ENCODE data around the gene CDS1. TPM values are rescaled to one million over a fixed set of nuclear protein-coding genes. Genes with fewer than 3 reads are reported as not detected.

Gene CDS1
- total RNA-seq, 3 donors from 2014 or later (not counting 1 experiment from before 2014, with no cell fraction given) = 0.14 TPM; not detected in 2

- Mint-ChIP-seq H3K27ac (no peak overlapping the region), H3K27me3 (ENCODE audit: low read depth in 2 of 2) (no peaks in the 10 kb centered on the region), H3K36me3 (no peaks in the 10 kb centered on the region), H3K9me3 (peaks cover 7 to 10% of the 10 kb centered on the region in 2 donors), H3K4me1 (no peaks in the 10 kb centered on the region), H3K4me3 (no peak overlapping the region)
- H3K27me3 ChIP-seq (ENCODE audit: control insufficient read depth, insufficient read depth, low read length) = no peaks in the 10 kb centered on the region
- WGBS (ENCODE audit: insufficient coverage) = 82% methylated on average over 10 of the region's 10 CpGs
- no peak overlapping the region for H3K4me3 ChIP-seq (ENCODE audit: low read length)
- no peak overlapping the region for H3K27ac ChIP-seq (ENCODE audit: low read length)
- H3K9me3 ChIP-seq (ENCODE audit: control insufficient read depth, insufficient read depth, low read length) = peaks cover 3% of the 10 kb centered on the region
- no peak for TF ChIP-seq CTCF (IDR thresholded peaks at IDR 0.05)
- no peaks in the 10 kb centered on the region for H3K4me1 ChIP-seq (ENCODE audit: control insufficient read depth, insufficient read depth, low read length)
- no peaks in the 10 kb centered on the region for H3K36me3 ChIP-seq (ENCODE audit: control insufficient read depth, insufficient read depth, low read length)
- ATAC-seq = no peak
- DNase-seq = no peak
- intact Hi-C loops (cut with micrococcal nuclease) = no loop called here
Observed at GRCh38 chr4:84648863-84649647, 66.1 kb downstream of the CDS1 start.

GRCh38 chr4:84651499-84651898, 68.6 kb downstream of the CDS1 start:
- intact Hi-C loops (cut with micrococcal nuclease) = no loop called here
- Histone ChIP-seq H3K4me1 (ENCODE audit: control insufficient read depth, insufficient read depth, low read length) (no peaks in the 10 kb centered on the region), H3K9me3 (ENCODE audit: control insufficient read depth, insufficient read depth, low read length) (peaks cover 3% of the 10 kb centered on the region), H3K36me3 (ENCODE audit: control insufficient read depth, insufficient read depth, low read length) (no peaks in the 10 kb centered on the region), H3K4me3 (ENCODE audit: low read length) (no peak overlapping the region), H3K27me3 (ENCODE audit: control insufficient read depth, insufficient read depth, low read length) (no peaks in the 10 kb centered on the region), H3K27ac (ENCODE audit: low read length) (no peak overlapping the region)
- H3K27ac Mint-ChIP-seq = no peak overlapping the region
- DNase-seq (no peak), ATAC-seq (no peak)
- no peaks in the 10 kb centered on the region for H3K27me3 Mint-ChIP-seq (ENCODE audit: low read depth in 2 of 2)
- peaks cover 6 to 7% of the 10 kb centered on the region in 2 donors for H3K9me3 Mint-ChIP-seq
- TF ChIP-seq CTCF (IDR thresholded peaks at IDR 0.05) = no peak
- 90% methylated on average over 1 of the region's 1 CpG for WGBS (ENCODE audit: insufficient coverage)
- H3K4me3 Mint-ChIP-seq = no peak overlapping the region
- no peaks in the 10 kb centered on the region for H3K4me1 Mint-ChIP-seq
- H3K36me3 Mint-ChIP-seq = no peaks in the 10 kb centered on the region

- 86% methylated on average over 3 of the region's 4 CpGs for WGBS (ENCODE audit: insufficient coverage)
- no peak overlapping the region for H3K27ac Mint-ChIP-seq
- no peak overlapping the region for H3K4me3 Mint-ChIP-seq
- Histone ChIP-seq H3K4me3 (ENCODE audit: low read length) (no peak overlapping the region), H3K27ac (ENCODE audit: low read length) (no peak overlapping the region), H3K4me1 (ENCODE audit: control insufficient read depth, insufficient read depth, low read length) (no peaks in the 10 kb centered on the region), H3K9me3 (ENCODE audit: control insufficient read depth, insufficient read depth, low read length) (peaks cover 3% of the 10 kb centered on the region), H3K27me3 (ENCODE audit: control insufficient read depth, insufficient read depth, low read length) (no peaks in the 10 kb centered on the region), H3K36me3 (ENCODE audit: control insufficient read depth, insufficient read depth, low read length) (no peaks in the 10 kb centered on the region)
- no peaks in the 10 kb centered on the region for H3K4me1 Mint-ChIP-seq
- DNase-seq = no peak
- TF ChIP-seq CTCF (IDR thresholded peaks at IDR 0.05) = no peak
- peaks cover 5 to 9% of the 10 kb centered on the region in 2 donors for H3K9me3 Mint-ChIP-seq
- ATAC-seq = no peak
- no peaks in the 10 kb centered on the region for H3K27me3 Mint-ChIP-seq (ENCODE audit: low read depth in 2 of 2)
- intact Hi-C loops (cut with micrococcal nuclease) = no loop called here
- H3K36me3 Mint-ChIP-seq = no peaks in the 10 kb centered on the region
Observed at GRCh38 chr4:84652478-84652877, 69.6 kb downstream of the CDS1 start.

- no peaks in the 10 kb centered on the region for H3K4me1 ChIP-seq (ENCODE audit: control insufficient read depth, insufficient read depth, low read length)
- no peak overlapping the region for H3K4me3 ChIP-seq (ENCODE audit: low read length)
- Mint-ChIP-seq H3K27ac (no peak overlapping the region), H3K27me3 (ENCODE audit: low read depth in 2 of 2) (no peaks in the 10 kb centered on the region), H3K4me1 (no peaks in the 10 kb centered on the region), H3K36me3 (no peaks in the 10 kb centered on the region), H3K9me3 (peaks cover 2 to 11% of the 10 kb centered on the region in 2 donors), H3K4me3 (no peak overlapping the region)
- no peak overlapping the region for H3K27ac ChIP-seq (ENCODE audit: low read length)
- H3K36me3 ChIP-seq (ENCODE audit: control insufficient read depth, insufficient read depth, low read length) = no peaks in the 10 kb centered on the region
- no peaks in the 10 kb centered on the region for H3K9me3 ChIP-seq (ENCODE audit: control insufficient read depth, insufficient read depth, low read length)
- intact Hi-C loops (cut with micrococcal nuclease) = no loop called here
- no peak for DNase-seq
- no peaks in the 10 kb centered on the region for H3K27me3 ChIP-seq (ENCODE audit: control insufficient read depth, insufficient read depth, low read length)
- no peak for ATAC-seq
- WGBS (ENCODE audit: insufficient coverage) = 94% methylated on average over 2 of the region's 3 CpGs
- TF ChIP-seq CTCF (IDR thresholded peaks at IDR 0.05) = no peak
Observed at GRCh38 chr4:84660606-84661005, 77.7 kb downstream of the CDS1 start.
